ENCODE results near the gene DGKH.

DNA sequence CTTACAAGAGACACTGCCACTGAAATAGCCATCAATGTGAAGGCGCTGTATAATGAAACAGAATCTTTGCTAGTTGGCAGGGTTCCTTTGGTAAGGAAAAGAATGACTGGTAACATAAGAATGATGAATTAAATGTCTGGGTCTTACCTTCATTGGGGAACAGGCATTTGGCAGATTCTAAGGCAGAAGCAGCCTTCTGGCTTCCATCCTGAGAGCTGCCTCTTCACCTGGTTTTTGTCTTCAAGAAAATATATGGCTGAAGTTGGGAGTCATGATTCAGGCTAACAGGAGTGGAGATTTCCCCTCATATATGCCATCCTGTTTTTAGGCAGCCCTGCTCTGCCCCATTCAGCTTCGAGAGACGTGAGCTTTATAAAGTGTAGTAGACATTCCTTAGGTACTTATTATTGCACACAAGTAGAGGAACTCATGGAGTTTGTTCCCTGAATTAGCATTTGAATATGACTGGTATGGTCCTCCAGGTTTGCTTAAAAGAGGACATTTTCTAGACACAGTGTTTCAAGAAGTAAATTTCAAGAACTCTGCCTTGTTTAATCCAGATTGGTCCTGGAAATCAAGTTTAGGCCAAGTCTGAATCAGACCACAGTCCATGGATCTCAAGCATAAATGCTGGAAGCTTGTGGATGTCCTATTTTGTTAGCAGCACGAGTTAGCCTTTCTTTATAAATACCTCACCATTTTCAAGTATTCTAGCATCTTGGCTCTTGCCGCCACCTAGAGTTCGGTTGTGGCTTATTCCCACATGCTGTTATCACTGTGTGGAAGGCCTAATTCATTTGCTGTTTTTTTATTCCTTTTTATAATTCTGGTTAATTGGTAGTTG, 167.4 kb downstream of the DGKH start:
- TF ChIP-seq EZH2phosphoT487 (IDR thresholded peaks at IDR 0.05; ENCODE audit: low read depth, severe bottlenecking, unreplicated experiment) (no peak), EZH2 (IDR thresholded peaks at IDR 0.05; ENCODE audit: borderline replicate concordance) (no peak)
